Activated CD8-positive, alpha-beta memory T cell treated with anti-CD3 and anti-CD28 coated beads, Interleukin-2, amount 50 U/mL, for 1 hour (primary cell): ENCODE results near the gene COBL.

Experiments used
- DNase-seq: peaks from one replicate; pipeline ENCODE4 v3.0.0-alpha.2; 2020; ENCODE audit errors: extremely low read depth

Gene COBL

GRCh38 chr7:51276091-51276605 lies 40.5 kb downstream of the COBL start:
- no peak for DNase-seq

- no peak for DNase-seq
These were observed 41.1 kb downstream of the COBL start for GRCh38 chr7:51275532-51275931.

GRCh38 chr7:51274955-51275354 lies 41.7 kb downstream of the COBL start:
- no peak for DNase-seq

- DNase-seq: no peak
These were observed 42.6 kb downstream of the COBL start for GRCh38 chr7:51274001-51274400.

- no peak for DNase-seq
These were observed 43.2 kb downstream of the COBL start for GRCh38 chr7:51273360-51273759.

- no peak for DNase-seq
These were observed 45.6 kb downstream of the COBL start for GRCh38 chr7:51270965-51271364.

- no peak for DNase-seq
These were observed 46.7 kb downstream of the COBL start for GRCh38 chr7:51269911-51270310.

GRCh38 chr7:51269321-51269720 lies 47.3 kb downstream of the COBL start:
- DNase-seq: no peak

- no peak for DNase-seq
These were observed 47.8 kb downstream of the COBL start for GRCh38 chr7:51268859-51269258.

GRCh38 chr7:51267169-51267568 lies 49.4 kb downstream of the COBL start:
- no peak for DNase-seq

- DNase-seq: no peak
These were observed 51.3 kb downstream of the COBL start for GRCh38 chr7:51265066-51265907.

- no peak for DNase-seq
These were observed 52.8 kb downstream of the COBL start for GRCh38 chr7:51263631-51264484.

- no peak for DNase-seq
These were observed 53.6 kb downstream of the COBL start for GRCh38 chr7:51262796-51263531.

GRCh38 chr7:51261950-51262795 lies 54.4 kb downstream of the COBL start:
- DNase-seq: no peak

- DNase-seq: no peak
These were observed 55.3 kb downstream of the COBL start for GRCh38 chr7:51261117-51261835.

- DNase-seq: no peak
These were observed 56.1 kb downstream of the COBL start for GRCh38 chr7:51260516-51260915.

GRCh38 chr7:51259766-51260165 lies 56.8 kb downstream of the COBL start:
- DNase-seq: no peak

GRCh38 chr7:51256916-51257315 lies 59.7 kb downstream of the COBL start:
- DNase-seq: no peak

- no peak for DNase-seq
These were observed 60.3 kb downstream of the COBL start for GRCh38 chr7:51256209-51256781.
